Measurements from ENCODE around the gene BROX.
"Not testable (repeated sequence)": the region's sequence is repeated elsewhere in the genome, so short reads cannot be mapped to it uniquely, and the experiment has no call there.

BROX gene

GRCh38 chr1:222751255-222751654 lies 38.9 kb downstream of the BROX start:
- Mint-ChIP-seq H3K36me3 (no peaks in the 10 kb centered on the region), H3K9me3 (no peaks in the 10 kb centered on the region), H3K4me1 (no peaks in the 10 kb centered on the region), H3K27ac (no peak overlapping the region), H3K4me3 (no peak overlapping the region), H3K27me3 (peaks cover under 1% of the 10 kb centered on the region)

GRCh38 chr1:222754366-222755139 lies 42.2 kb downstream of the BROX start:
- no peak overlapping the region for H3K4me3 Mint-ChIP-seq
- H3K27me3 Mint-ChIP-seq: peaks cover 3% of the 10 kb centered on the region
- H3K27ac Mint-ChIP-seq: no peak overlapping the region
- H3K4me1 Mint-ChIP-seq: no peaks in the 10 kb centered on the region
- peaks cover 1% of the 10 kb centered on the region for H3K36me3 Mint-ChIP-seq
- H3K9me3 Mint-ChIP-seq: no peaks in the 10 kb centered on the region

- Mint-ChIP-seq H3K4me3 (no peak overlapping the region), H3K36me3 (peaks cover 4% of the 10 kb centered on the region), H3K4me1 (no peaks in the 10 kb centered on the region), H3K27me3 (peaks cover 7% of the 10 kb centered on the region), H3K27ac (no peak overlapping the region), H3K9me3 (peaks cover 5% of the 10 kb centered on the region)
Measured at GRCh38 chr1:222757646-222758268, 45.4 kb downstream of the BROX start.

GRCh38 chr1:222759451-222760035 lies 47.2 kb downstream of the BROX start:
- Mint-ChIP-seq H3K27me3 (peaks cover 7% of the 10 kb centered on the region), H3K4me3 (no peak overlapping the region), H3K36me3 (peaks cover 4% of the 10 kb centered on the region), H3K4me1 (no peaks in the 10 kb centered on the region), H3K9me3 (peaks cover 5% of the 10 kb centered on the region), H3K27ac (no peak overlapping the region)

GRCh38 chr1:222761083-222761482 lies 48.7 kb downstream of the BROX start:
- Mint-ChIP-seq H3K36me3 (peaks cover 4% of the 10 kb centered on the region), H3K4me1 (no peaks in the 10 kb centered on the region), H3K27me3 (peaks cover 9% of the 10 kb centered on the region), H3K27ac (no peak overlapping the region), H3K4me3 (no peak overlapping the region), H3K9me3 (peaks cover 5% of the 10 kb centered on the region)

GRCh38 chr1:222762178-222762577 lies 49.8 kb downstream of the BROX start:
- not testable (repeated sequence) for H3K27ac Mint-ChIP-seq, H3K9me3 Mint-ChIP-seq, H3K36me3 Mint-ChIP-seq, H3K4me3 Mint-ChIP-seq, H3K27me3 Mint-ChIP-seq, H3K4me1 Mint-ChIP-seq

- Mint-ChIP-seq H3K9me3 (peaks cover 10% of the 10 kb centered on the region), H3K27me3 (peaks cover 4% of the 10 kb centered on the region), H3K36me3 (peaks cover 13% of the 10 kb centered on the region), H3K4me1 (peaks cover 12% of the 10 kb centered on the region), H3K4me3 (no peak overlapping the region), H3K27ac (no peak overlapping the region)
Measured at GRCh38 chr1:222767152-222767571, 54.8 kb downstream of the BROX start.

- no peak overlapping the region for H3K4me3 Mint-ChIP-seq
- H3K27me3 Mint-ChIP-seq: peaks cover 3% of the 10 kb centered on the region
- no peak overlapping the region for H3K27ac Mint-ChIP-seq
- H3K36me3 Mint-ChIP-seq: peaks cover 12% of the 10 kb centered on the region
- H3K4me1 Mint-ChIP-seq: peaks cover 26% of the 10 kb centered on the region
- peaks cover 9% of the 10 kb centered on the region for H3K9me3 Mint-ChIP-seq
Measured at GRCh38 chr1:222768592-222768991, 56.2 kb downstream of the BROX start.

- Mint-ChIP-seq H3K36me3 (peaks cover 12% of the 10 kb centered on the region), H3K27me3 (peaks cover 3% of the 10 kb centered on the region), H3K27ac (no peak overlapping the region), H3K4me1 (peaks cover 26% of the 10 kb centered on the region), H3K4me3 (no peak overlapping the region), H3K9me3 (peaks cover 9% of the 10 kb centered on the region)
Measured at GRCh38 chr1:222769181-222769580, 56.8 kb downstream of the BROX start.

GRCh38 chr1:222769971-222770620 lies 57.7 kb downstream of the BROX start:
- Mint-ChIP-seq H3K4me3 (no peak overlapping the region), H3K9me3 (peaks cover 9% of the 10 kb centered on the region), H3K27me3 (peaks cover 2% of the 10 kb centered on the region), H3K36me3 (peaks cover 12% of the 10 kb centered on the region), H3K4me1 (peaks cover 26% of the 10 kb centered on the region), H3K27ac (no peak overlapping the region)

- no peak overlapping the region for H3K27ac Mint-ChIP-seq
- no peak overlapping the region for H3K4me3 Mint-ChIP-seq
- H3K27me3 Mint-ChIP-seq: no peaks in the 10 kb centered on the region
- peaks cover 3% of the 10 kb centered on the region for H3K9me3 Mint-ChIP-seq
- peaks cover 18% of the 10 kb centered on the region for H3K4me1 Mint-ChIP-seq
- peaks cover 10% of the 10 kb centered on the region for H3K36me3 Mint-ChIP-seq
Measured at GRCh38 chr1:222772996-222773379, 60.6 kb downstream of the BROX start.

GRCh38 chr1:222777463-222777862 lies 65.1 kb downstream of the BROX start:
- Mint-ChIP-seq H3K4me1 (peaks cover 11% of the 10 kb centered on the region), H3K9me3 (no peaks in the 10 kb centered on the region), H3K36me3 (no peaks in the 10 kb centered on the region), H3K4me3 (no peak overlapping the region), H3K27me3 (peaks cover 5% of the 10 kb centered on the region), H3K27ac (no peak overlapping the region)

- Mint-ChIP-seq H3K27ac (no peak overlapping the region), H3K27me3 (peaks cover 5% of the 10 kb centered on the region), H3K36me3 (no peaks in the 10 kb centered on the region), H3K4me3 (no peak overlapping the region), H3K4me1 (peaks cover 5% of the 10 kb centered on the region), H3K9me3 (no peaks in the 10 kb centered on the region)
Measured at GRCh38 chr1:222777977-222778376, 65.6 kb downstream of the BROX start.

GRCh38 chr1:222781251-222781650 lies 68.9 kb downstream of the BROX start:
- Mint-ChIP-seq H3K4me3 (no peak overlapping the region), H3K27ac (no peak overlapping the region), H3K4me1 (no peaks in the 10 kb centered on the region), H3K27me3 (peaks cover 6% of the 10 kb centered on the region), H3K9me3 (no peaks in the 10 kb centered on the region), H3K36me3 (no peaks in the 10 kb centered on the region)

GRCh38 chr1:222783051-222783450 lies 70.7 kb downstream of the BROX start:
- Mint-ChIP-seq H3K4me1 (no peaks in the 10 kb centered on the region), H3K36me3 (no peaks in the 10 kb centered on the region), H3K4me3 (no peak overlapping the region), H3K27ac (no peak overlapping the region), H3K27me3 (peaks cover 9% of the 10 kb centered on the region), H3K9me3 (no peaks in the 10 kb centered on the region)

- Mint-ChIP-seq H3K4me1 (no peaks in the 10 kb centered on the region), H3K4me3 (no peak overlapping the region), H3K9me3 (no peaks in the 10 kb centered on the region), H3K36me3 (no peaks in the 10 kb centered on the region), H3K27ac (no peak overlapping the region), H3K27me3 (peaks cover 9% of the 10 kb centered on the region)
Measured at GRCh38 chr1:222784371-222784770, 72.0 kb downstream of the BROX start.
